ENCODE measurements around the gene ADM2.

DNA sequence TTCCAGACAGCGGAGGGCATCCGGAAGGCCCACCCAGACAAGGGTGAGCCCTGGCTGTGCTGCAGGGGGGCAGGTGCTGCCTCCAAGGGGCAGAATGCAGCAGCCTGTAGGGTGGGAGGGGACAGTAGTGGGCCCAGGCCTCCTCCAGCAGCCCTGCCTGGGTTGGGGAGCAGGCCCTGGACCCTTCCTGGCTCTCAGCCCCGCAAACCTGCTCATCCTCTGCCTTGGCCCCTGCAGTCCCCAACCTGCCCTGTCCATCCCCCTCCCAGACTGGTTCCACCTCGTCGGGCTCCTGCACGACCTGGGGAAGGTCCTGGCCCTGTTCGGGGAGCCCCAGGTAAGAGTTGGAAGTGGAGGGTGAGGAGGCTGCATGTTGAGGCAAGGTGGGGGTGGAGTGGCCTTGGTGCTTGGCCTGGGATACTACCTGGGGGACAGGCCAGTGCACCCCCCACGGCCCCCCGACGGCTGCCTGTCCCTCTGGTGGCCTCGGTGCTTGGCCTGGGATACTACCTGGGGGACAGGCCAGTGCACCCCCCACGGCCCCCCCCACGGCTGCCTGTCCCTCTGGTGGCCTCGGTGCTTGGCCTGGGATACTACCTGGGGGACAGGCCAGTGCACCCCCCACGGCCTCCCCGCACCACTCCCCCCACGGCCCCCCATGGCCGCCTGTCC lies 6.8 kb downstream of the ADM2 start:
- TF ChIP-seq CTCF (IDR thresholded peaks at IDR 0.05), result no peak
- no peak for TF ChIP-seq POLR2AphosphoS5 (IDR thresholded peaks at IDR 0.05)
- TF ChIP-seq POLR2A (IDR thresholded peaks at IDR 0.05; ENCODE audit: low read depth), result no peak

Data from esophagus muscularis mucosa (tissue), 3 donors.